NCI-H82 (cell line): ENCODE results near the gene ADAP1.
A peak's percentile ranks its signal among the peaks of the same experiment; 100 is the strongest.
"Not testable (repeated sequence)": the region's sequence is repeated elsewhere in the genome, so short reads cannot be mapped to it uniquely, and the experiment has no call there.

ENCODE experiments used
- DNase-seq: peaks from one replicate; lab custom pipeline; 2025; lab: John Stamatoyannopoulos, UW

The ADAP1 gene

DNA sequence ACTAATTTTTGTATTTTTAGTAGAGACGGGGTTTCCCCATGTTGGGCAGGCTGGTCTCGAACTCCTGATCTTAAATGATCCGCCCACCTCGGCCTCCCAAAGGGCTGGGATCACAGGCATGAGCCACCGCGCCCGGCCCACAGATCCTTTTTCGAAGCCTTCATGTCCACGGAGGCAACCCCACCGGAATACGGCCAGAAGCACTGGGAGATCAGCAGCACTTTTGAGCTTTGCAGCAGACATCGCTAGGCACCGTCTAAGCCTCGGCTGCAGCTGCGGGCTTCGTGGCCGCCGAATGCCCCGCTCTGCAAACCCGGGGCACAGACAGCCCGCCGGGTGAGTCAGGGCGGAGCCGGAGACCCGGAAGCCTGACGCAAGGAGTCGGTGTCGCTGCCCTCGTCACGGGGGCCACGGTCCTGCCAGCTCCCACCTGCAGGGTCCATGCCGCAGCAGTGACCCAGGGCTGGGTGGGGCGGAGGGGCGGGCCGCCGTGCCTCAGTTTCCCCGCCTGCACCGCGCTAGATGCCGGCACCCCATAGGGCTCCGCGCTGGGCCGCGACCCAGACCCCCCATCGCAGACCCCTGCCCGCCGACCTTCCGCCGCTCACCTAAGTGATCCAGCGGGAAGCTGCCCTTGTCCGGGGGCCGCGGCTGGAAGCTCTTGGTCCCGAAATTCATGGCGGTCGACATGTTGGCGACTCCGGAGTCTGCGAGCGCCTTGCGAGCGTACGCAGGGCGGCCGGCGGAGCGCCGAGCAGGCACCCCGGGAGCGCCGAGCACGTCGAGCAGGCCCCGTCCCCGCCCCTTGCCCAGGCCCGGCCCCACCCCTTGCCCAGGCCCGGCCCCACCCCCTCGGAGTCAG, 20.6 kb upstream of the ADAP1 start, which contains the start of gene COX19:
Gene COX19 (minus strand): TSS at position 730 of the 862 bp plus-strand sequence. CDS start 40 bp downstream, at position 690.
- peak; percentile 90 for DNase-seq

DNA sequence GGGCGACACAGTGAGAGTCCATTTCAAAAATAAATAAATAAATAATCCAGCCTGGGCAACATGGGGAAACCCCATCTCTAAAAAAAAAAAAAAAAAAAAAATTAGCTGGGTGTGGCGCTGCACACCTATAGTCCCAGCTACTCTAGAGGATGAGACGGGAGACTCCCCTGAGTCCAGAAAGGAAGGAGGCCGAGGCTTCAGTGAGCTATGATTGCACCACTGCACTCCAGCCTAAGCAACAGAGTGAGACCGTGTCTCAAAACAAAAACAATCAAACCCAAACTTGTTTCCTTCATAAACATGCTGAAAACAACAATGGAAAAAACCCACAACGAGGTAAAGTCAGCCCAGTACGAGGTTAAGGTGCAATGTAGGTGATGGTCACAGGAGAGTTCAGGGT, 19.7 kb upstream of the ADAP1 start:
- no peak for DNase-seq

DNA sequence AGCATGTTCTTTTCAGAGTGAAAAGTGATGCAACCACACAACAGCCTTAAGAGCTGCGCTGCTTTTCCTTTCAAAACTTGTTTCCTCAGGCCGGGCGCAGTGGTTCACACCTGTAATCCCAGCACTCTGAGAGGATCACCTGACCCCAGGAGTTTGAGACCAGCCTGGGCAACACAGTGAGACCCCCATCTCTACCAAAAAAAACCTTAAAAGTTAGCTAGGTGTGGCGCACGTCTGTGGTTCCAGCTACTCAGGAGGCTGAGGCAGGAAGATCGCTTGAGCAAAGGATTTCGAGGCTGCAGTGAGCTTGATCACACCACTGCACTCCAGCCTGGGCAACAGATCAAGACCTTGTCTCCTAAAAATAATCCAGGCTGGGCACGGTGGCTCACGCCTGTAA, 18.8 kb upstream of the ADAP1 start:
- no peak for DNase-seq

DNA sequence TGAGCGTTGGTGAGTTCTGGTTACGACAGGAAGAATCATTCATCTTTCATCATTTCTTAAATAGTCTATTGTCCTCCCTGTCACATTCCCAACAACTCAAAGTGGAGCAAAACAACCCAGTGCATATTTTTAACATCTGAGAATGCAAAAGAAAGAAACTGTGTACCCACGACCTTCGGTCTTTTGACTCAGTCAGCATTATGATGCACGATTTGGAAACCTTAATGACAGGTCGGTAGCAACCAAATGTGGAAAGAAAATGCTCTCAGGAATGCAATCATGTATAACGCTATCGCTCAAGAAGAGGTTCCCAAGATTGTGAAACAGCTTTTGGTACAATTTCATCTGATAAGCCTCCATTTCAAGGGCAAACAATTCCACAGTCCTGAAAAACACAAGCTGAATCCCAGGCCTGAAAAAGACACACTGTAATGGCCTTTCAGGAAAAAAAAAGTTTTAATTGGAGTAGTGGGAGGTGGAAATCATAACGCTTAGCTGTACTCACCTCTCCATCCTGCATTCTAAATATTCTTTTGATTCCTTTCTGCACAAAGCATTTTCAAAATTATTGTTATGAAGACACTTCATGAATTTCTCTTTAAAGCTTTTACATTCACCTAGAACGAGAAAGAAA, 18.3 kb upstream of the ADAP1 start:
- no peak for DNase-seq

DNA sequence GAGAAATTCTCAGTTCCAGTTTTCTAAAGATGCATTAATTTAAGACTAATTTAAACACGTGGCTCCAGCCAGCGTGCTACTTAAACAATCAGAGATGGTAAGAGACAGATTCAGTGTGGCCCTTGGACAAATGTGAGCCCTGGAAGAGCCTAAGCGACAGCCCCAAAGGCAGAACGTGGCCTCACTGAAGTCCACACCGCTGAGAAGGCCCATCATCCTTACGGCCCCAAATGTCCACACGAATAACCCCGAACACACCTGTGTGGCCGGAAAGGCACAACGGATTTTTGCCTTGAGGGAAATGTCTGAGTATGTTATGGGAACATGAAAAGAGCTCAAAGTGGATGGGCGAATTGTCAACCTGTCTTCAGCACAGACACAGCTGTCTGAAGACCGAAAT, 17.6 kb upstream of the ADAP1 start:
- no peak for DNase-seq

DNA sequence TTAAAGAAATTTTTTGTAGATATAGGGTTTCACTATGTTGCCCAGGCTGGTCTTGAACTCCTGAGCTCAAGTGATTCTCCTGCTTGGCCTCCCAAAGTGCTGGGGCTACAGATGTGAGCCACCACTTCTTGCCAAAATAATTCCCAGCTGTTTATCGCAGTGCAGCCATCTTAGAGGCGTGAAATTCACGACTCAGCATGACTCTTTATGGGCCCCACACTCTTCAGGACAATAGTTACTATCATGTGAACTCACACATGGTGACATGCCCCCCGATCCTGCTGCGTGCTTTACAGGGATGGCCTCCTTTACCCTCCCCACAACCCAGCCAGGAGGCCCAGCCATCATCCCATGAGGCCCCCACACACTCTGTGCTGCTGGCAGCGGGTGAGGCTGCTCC, 16.3 kb upstream of the ADAP1 start:
- no peak for DNase-seq

DNA sequence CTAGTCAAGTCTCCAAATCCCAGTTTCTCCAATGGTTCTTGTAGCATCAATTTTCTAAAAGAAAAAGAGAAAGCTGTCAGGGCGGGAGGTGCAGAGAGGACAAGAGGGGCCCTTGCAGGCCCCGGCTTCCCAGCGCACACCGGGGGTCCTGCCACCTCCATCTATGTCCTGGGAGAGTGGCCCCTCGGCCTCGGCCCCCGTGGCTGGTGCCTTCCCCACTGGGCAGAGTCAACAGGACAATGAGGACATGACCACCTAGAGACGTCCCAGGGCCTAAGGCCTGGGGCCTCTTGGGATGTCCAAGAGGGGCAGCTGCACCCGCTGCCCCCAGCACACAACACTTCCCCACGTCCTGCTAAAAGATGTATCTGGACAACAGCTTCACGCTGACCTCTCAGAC, 14.9 kb upstream of the ADAP1 start:
- no peak for DNase-seq

DNA sequence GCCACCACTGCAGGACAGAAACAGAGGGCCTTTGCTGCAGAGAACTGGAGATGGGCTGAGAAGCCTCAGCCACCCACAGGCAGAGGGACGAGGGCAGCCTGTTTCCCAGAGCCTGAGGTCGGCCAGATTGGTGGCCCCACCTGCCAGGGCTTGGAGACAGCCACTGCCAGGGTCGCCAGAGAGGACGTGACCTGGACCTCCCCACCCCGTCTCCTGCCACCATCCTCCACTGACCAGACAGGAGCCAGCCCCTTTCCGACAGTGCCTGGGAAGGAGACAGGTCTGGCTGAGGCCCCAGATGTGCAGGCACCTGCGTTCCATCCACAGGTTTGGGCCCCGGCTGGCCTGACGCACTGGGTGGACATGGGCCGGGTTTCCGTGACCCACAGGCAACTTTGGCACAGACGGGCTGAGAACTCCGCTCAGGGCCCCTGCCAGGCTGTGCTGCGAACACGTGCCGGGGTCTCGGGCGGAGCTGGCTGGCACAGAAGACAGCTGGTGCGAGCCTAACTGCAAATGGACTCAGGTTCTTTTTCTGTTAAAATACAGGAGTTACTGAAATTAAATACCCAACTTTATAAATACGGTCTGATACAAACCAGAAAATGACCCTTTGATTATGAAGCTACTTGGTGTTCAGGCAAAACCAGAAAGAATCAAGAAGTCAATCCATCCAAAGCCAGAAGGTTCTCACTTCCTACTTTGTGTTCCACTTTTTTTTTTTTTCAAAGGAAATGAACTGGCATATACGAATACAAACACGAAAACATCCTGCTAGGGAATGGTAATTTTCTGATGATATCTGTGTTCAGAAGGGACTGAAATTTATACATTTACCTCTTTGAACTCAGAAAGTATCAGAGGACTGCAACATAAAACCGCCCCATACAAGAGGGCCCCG, 14.0 kb upstream of the ADAP1 start:
- DNase-seq: no peak

DNA sequence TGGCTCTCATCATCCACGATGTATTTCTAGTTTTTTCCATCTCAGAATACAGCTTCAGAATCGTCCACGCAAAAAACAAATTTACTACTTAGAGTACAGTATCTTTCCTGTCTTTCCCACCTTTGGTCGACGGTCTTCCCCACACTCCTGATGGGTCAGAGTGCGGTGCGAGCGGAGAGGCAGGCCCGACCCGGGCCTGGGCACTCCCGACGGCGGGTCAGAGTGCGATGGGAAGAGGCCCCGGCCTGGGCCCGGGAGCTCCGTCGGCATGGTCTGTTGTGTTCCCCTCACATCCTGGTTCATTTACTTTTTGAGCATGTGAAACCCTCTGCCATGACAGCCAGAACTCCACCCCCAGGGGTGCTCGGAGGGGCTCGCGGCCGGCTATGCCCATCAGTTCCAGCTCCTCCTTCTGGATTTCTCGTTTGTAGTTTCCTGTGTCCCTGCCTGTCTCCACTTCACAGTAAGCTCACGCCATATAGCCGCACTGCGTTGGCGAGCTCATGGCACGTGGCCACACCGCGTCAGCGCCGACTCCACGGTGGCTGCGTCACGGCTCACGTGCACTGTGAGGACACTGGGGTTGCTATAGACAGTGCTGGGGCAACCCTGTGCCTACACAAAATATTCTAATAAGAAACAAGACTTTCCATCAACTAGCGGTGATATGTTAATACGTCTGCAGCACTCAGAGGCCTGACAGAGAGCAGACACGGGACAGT, 13.0 kb upstream of the ADAP1 start:
- DNase-seq: no peak

DNA sequence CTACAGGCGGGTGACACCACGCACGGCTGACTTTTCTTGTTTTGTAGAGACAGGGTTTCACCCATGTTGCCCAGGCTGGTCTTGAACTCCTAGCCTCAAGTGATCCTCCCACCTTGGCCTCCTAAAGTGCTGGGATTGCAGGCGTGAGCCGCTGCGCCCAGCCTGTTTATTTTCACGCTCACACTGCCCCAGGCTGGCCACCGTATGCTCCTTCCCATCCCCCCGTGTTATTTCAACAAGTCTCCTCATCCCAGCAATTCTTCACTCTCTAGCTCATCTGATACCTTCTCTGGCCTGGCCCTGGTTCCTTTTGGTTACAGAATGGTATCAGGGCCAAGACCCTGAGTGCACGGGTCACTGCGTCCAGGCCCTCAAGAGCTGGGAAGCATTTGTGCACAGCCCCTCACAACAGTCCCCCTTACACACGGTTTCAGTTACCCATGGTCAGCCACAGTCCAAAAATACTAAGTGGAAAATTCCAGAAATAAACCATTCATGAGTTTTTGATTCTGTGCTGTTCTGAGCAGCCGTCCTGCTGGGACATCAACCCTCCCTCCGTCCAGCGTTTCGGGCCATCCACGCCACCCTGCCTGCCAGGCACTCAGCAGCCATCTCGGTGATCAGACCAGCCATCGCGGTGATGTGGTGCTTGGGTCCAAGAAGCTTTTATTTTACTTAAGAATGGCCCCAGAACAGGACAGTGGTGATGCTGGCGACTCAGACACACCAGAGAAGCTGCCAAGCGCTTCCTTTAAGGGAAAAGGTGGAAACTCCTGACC, 12.0 kb upstream of the ADAP1 start:
- DNase-seq: no peak

DNA sequence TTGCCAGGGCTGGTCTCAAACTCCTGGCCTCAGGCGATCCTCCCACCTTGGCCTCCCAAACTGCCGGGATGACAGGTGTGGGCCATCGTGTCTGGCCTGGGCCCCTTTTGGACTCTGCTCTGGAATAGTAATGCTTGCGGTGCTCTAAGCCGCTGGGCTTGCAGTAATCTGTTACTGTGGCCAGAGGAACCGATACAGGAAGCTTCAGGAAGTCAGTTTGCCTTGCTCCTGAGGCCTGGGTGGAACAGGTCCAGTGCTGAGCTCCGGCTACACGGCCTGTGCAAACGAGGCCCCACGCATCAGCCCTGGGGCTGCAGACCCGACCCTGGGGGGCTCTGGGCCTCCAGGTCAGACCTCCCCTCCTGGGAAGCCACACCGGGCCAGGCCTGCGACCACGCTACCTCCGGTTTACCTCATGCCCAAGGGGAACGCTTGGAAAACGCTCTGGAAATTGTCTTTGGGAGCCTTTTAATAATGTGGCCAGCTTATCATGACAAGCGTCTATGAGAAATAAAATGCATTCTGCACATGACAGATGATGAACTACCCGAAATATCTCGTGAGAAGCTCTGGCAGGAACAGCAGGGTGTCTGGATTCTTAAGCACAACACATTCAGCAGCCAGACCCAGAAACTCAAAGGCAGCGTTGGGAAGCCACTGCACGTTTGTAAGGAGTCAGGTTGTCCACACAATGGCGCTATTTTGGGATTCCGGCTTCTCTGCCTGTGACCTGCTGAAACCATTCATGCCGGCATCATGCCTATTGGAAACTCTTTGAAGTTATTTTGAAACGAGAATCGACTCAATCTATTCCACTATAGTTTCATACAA, 10.1 kb upstream of the ADAP1 start:
- peak; percentile 60 for DNase-seq

DNA sequence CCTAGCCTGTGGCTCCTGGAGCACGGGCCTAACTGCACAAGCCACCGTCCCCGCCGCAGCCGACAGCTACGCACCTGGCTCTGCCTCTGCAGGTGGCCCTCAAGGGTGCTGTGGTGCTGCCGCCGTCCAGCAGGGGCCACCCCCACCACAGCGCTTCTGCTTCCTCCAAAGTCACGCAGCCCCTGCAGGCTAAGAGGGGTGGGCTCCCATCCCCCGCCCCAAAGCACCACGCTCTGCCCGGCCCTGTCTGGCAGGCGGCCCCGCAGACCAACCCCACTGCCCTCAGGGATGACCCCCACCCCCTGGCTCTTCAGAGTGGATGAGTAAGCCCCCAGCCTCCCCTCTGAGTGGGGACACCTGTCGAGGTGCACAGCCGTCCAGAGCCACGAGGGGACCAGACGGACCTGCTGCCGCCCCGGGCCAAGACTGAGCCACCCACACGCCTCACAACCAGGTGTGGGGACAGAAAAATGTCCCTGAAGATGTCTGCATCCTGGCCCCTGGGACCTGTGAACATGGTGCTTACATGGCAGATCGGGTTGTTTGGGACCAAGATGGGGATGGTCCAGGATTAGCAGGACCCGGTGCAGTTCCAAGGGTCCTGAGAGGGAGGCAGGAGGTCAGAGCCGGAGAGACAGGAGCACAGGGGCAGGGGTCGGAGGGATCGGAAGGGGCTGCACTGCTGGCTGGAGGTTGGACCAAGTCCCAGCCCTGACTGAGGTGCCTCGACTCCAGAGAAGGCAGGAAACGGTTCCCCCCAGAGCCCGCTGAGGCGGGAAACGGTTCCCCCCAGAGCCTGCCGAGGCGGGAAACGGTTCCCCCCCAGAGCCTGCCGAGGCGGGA, 9.0 kb upstream of the ADAP1 start:
- DNase-seq: no peak

DNA sequence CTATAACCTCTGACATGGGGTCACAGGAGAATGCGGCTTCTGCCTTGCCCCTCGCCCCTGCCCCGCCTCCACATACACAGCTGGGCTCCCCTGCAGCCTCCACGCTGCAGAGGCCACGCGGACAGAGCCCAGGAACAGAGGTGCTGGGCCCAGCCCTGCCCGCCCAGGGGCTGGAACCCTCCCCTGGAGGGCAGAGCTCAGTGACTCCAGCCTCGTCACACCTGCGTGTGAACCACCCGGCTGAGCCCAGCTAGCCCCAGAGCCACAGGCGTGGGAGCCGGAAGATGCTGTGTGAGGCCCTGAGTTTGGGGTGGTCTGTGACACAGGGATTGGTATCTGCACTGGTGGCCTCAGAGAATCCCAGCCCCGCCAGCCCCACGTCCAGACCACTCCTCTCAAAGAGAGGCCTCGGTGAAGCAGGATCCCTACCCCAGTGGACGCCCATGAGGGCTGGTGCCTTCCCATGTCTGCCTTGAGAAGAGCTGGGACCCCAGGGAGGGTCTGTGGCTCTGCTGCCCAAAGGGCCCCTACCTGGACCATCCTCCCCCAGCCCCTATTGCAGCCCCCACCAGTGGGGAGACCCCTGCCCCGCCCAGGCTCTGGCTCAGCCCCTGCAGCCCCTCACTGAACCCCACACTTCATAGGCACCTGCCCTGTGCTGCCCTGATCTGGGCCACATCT, 8.1 kb upstream of the ADAP1 start:
- DNase-seq: no peak

DNA sequence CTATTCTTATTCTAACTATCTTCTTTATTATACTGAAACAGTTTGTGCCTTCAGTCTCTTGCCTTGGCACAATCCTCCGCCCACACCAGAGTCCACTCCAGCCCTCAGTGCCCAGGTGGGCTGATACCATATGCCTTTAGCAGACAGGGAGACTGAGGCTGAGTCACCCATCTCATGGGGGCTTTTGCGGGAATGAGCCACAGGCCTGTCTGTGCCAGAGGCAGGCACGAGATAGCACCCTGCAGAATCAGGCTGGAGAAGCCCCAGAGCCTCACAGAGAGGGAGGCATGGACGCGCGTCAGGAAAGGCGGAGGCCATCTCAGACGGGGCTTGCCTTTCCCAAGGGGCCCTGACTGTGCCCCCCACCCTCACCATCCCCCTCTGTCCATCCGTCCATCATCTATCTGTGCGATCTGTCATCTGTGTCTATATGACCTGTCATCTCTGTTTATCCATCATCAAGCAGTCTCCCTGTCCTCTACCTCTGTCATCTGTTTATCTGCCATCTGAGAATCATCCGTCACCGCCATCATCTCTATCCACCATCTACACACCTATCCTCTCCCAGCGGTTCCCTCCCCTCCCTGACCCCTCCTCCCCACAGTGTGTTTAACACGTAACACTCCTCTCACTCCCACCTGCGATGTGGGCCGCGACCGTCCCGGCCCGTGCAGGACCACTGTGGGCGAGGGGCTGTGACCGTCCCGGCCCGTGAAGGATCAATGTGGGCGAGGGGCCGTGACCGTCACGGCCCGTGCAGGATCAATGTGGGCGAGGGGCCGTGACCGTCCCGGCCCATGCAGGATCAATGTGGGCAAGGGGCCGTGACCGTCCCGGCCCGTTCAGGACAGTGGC, 7.3 kb upstream of the ADAP1 start:
- no peak for DNase-seq

DNA sequence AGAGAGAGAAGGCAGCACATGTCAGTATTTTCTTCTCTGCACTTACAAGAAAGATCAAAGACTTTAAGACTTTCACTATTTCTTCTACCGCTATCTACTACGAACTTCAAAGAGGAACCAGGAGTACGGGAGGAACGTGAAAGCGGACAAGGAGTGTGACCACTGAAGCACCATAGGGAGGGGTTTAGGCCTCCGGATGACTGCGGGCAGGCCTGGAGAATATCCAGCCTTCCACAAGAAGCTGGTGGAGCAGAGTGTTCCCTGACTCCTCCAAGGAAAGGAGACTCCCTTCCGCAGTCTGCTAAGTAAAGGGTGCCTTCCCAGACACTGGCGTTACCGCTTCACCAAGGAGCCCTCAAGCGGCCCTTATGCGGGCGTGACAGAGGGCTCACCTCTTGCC, 6.5 kb upstream of the ADAP1 start:
- DNase-seq: not testable (repeated sequence)

DNA sequence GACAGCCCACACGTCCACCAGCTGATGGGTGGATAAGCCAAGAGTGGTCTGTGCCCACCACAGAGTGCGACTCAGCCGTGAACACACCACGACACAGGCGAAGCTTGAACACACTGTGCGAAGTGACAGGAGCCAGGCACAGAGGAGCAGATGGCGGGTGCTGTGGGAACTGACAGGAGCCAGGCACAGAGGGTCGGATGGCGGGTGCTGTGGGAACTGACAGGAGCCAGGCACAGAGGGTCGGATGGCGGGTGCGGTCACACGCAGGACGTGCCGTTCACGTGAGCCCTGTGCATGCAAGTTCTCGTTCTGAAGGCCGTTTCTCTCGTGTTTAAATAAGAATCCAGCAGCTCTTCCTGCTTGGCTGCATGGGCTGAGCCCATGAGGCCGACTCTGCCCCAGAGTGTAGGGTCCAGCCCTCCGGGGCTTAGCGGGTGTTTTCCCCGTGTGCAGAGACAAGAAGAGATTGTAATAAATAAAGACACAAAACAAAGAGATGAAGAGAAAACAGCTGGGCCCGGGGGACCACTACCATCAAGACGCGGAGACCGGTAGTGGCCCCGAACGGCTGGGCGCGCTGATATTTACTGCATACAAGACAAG, 5.9 kb upstream of the ADAP1 start:
- DNase-seq: no peak

DNA sequence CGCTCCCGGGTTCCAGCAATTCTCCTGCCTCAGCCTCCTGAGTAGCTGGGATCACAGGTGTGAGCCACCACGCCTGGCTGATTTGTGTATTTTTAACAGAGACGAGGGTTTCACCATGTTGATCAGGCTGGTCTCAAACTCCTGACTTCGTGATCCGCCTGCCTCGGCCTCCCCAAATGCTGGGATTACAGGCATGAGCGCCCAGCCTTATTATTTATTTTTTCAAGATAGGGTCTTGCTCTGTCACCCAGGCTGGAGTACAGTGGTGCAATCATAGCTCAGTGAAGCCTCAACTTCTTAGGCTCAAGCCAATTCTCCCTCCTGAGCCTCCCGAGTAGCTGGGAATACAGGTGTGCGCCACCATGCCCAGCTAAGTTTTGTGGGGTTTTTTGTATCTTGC, 5.3 kb upstream of the ADAP1 start:
- not testable (repeated sequence) for DNase-seq
